T-helper 22 cell (primary cell): ENCODE data around the gene DAZAP1.
"Not testable (repeated sequence)": the region's sequence is repeated elsewhere in the genome, so short reads cannot be mapped to it uniquely, and the experiment has no call there.

Experiments
- DNase-seq: peaks from one replicate; pipeline ENCODE4 v3.0.0-alpha.2; 2020; ENCODE audit warnings: low read depth

Gene DAZAP1

DNA sequence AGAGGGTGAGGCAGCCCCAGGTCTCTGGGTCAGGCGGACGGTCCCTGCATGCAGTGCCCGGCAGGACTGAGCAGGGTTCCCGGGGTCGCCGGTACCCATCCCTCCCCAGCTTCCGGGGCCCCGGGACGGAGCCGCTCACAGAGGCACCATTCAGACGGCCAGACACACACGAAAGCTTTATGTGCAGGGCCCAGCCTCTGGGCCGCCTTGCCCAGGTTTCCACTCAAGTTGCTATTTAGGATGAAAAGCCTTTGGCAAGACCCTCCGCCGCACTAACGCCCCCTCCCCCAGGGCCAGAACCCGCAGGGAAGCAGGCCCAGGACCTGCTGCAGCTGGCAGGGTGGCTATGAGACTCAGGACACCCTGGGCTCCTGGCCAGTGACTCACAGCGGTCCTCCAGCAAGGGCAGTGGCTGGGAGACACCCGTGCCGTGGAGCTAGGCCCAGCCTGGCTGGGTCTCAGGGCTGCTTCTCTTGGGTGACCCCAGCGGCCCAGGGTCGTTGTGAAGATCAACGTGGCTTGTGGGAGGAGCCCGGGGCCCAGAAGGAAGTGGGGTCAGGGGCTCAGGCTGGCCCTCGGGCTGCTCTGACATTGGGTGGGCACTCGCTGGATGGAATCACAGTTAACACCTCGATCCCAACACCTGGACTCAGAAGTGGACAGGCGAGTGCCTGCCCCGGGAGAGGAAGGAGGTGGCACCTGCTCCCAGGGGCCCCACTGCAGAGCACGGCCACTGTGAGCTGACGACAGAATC is 66.8 kb downstream of the DAZAP1 start:
- DNase-seq: no peak

DNA sequence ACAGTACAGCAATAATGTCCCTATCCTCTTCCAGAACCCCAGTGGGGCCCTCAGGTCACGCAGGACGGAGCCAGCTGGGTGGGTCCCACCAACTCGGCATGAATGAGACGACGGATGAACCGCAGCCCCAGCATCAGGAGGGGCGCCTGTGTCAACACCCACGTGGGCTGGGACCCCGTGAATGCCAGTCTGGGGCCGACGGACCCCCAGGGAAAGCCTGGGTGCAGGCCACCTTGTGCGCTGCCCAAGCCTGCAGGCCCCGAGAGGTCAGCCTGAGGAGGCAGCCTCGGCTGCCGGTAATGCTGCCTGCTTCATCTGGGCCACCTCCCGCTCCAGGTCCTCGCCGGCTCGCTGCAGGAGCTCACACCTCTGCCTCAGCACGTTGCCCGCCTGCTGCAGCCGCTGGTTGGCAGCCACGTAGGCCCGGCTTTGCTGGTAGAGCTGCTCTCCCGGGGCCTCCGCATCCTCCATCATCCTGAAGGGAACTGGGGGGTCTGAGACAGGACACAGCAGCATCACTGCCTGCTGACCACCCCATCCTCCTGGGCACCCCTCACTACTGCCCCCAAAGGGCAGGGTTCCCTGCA is 67.5 kb downstream of the DAZAP1 start:
- DNase-seq: no peak

- DNase-seq: no peak
These were observed 68.5 kb downstream of the DAZAP1 start for GRCh38 chr19:1475751-1476437.

DNA sequence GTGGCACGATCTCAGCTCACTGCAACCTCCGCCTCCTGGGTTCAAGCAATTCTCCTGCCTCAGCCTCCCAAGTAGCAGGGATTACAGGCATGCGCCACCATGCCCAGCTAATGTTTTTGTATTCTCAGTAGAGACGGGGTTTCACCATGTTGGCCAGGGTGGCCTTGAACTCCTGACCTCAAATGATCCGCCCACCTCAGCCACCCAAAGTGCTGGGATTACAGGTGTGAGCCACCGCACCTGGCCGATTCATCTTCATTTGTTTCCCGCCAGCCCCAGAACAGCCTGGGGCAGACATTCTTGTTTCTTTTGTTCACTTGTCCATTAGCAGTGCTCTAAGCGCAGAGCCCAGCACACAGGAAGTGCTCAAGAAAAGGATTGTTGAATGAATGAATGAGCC is 69.7 kb downstream of the DAZAP1 start:
- DNase-seq: not testable (repeated sequence)

- peak; percentile 80 for DNase-seq
These were observed 71.7 kb downstream of the DAZAP1 start, which contains the start of gene C19orf25 for GRCh38 chr19:1478934-1479707. Gene C19orf25, minus strand, starts transcription at chr19:1479215. Its CDS starts 312 bp downstream, at chr19:1478903.

DNA sequence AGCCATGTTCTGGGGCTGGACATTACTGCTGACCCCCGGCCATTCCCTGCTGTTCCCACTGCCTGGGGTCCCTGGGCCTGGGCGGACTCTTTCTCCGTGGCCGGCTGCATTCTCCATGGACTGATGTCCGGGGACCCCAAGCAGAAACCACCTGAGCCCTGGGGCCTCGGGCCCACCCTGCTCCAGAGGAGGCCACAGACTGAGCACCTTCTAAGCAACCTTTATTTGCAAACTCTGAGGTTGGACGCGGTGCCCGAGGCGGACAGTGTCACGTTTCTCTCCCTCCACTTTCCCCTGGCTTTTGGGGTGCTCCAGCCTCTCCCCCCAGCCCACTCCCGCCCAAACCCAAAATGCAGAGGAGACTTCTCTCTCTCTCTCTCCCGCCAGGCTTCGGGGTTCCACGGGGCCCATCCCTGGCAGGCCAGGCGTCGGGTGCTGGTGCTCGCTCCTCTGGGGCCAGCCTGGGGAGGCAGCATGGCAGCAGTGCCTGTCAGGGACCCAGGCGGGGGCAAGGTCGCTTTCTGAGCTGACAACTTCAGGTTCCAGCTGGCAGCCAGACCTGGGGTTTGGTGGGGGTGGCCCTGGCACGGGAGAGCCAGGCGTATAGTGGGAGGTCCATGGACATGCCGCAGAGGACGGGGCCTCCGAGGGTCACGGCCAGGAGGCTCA is 74.0 kb downstream of the DAZAP1 start:
- no peak for DNase-seq

GRCh38 chr19:1481893-1482360 is 74.5 kb downstream of the DAZAP1 start:
- DNase-seq: no peak

DNA sequence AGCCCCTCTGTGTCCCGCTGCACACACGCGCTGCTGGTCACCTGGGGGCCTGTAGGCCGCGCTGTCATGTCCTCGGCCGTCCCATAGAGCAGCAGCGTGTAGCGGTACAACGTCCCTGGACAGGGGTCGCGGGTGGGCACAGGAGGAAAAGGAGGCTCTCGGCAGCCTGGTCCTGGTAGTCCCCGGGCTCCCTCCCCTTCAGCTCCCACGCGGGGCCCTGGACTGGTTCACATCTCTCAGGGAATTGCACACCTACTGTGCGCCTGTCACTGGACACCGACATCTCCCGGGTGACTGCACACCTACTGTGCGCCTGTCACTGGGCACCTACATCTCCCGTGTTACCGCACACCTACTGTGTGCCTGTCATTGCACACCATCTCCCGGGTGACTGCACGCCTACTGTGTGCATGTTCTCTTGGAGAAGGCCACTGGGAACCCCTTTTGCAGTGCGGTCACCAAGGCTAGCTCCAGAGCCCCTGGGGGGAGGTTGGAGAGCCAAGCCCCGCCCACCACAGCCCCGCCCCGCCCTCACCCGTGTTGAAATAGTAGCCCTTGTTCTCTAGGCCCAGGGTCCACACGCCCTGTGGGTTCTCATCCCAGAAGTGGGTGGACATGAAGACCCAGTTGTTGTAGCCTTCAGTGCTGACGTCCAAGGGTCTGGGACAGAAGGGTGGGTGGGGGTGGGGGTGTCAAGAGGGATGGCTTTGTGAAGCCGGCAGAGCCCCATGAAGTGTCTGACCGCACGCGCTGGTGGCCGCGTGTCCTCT is 75.2 kb downstream of the DAZAP1 start:
- DNase-seq: no peak

GRCh38 chr19:1483131-1483978 is 76.0 kb downstream of the DAZAP1 start:
- DNase-seq: no peak

- no peak for DNase-seq
These were observed 76.6 kb downstream of the DAZAP1 start for GRCh38 chr19:1483979-1484428.
